HFF-Myc (cell line): ENCODE data around the gene DDX24.
A peak's percentile ranks its signal among the peaks of the same experiment; 100 is the strongest.

Experiments
- DNase-seq: peaks from one replicate; pipeline ENCODE4 v3.0.0-alpha.2; 2011; ENCODE audit warnings: low read depth; ENCODE audit errors: extremely low read depth
- H3K4me3 ChIP-seq: replicated peaks from 2 replicates; pipeline ENCODE4 v1.5.1; 2011; ENCODE audit warnings: low read depth, mild to moderate bottlenecking, control low read depth, low read length
- TF ChIP-seq, protein P1 (sequence below): IDR thresholded peaks from 2 replicates; pipeline ENCODE4 v1.5.1; 2012; ENCODE audit warnings: mild to moderate bottlenecking, low read depth, low read length, control low read depth; ENCODE audit errors: missing control alignments

Gene DDX24

DNA sequence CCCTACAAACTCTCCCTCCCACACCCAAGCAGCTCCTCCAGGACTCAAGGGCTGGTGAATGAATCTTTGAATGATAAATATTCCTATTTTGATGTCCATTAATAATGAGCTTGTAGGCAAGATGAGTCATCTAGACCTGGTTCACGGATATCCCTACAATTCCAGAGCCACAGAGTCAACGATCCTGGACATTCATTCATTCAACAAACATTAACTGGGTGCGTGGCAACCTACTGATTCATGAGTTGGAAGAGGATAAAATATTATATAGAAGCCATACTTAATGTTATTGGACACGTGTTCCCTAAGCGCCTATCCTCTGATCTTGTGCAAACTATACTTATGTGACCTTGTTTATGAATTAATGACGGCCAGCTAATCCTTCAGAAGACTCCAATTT, 55.3 kb downstream of the DDX24 start:
- peak overlapping the region; percentile 49; the same call in 1 of the 2 replicates for H3K4me3 ChIP-seq
- TF ChIP-seq, protein P1, sequence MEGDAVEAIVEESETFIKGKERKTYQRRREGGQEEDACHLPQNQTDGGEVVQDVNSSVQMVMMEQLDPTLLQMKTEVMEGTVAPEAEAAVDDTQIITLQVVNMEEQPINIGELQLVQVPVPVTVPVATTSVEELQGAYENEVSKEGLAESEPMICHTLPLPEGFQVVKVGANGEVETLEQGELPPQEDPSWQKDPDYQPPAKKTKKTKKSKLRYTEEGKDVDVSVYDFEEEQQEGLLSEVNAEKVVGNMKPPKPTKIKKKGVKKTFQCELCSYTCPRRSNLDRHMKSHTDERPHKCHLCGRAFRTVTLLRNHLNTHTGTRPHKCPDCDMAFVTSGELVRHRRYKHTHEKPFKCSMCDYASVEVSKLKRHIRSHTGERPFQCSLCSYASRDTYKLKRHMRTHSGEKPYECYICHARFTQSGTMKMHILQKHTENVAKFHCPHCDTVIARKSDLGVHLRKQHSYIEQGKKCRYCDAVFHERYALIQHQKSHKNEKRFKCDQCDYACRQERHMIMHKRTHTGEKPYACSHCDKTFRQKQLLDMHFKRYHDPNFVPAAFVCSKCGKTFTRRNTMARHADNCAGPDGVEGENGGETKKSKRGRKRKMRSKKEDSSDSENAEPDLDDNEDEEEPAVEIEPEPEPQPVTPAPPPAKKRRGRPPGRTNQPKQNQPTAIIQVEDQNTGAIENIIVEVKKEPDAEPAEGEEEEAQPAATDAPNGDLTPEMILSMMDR, result no peak
- no peak for DNase-seq

DNA sequence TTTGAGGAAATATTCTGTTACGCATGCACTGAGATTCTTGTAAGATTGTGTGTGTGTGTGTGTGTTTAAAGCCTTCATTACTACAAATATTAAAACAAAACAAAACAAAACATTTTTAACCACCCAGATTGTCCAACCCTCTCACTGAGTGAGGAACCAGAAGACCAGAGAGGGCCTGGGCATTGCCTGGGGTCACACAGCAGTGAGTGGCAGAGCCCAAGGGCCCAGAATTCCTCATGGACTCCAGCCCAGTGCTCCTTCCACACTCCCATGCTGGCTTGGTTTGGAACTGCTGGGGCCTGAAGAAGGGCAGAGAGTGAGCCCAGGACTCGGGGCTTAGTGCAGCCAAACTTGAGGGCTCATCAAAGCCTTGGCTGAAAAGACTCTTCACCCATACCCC, 56.5 kb downstream of the DDX24 start:
- no peak overlapping the region for H3K4me3 ChIP-seq
- no peak for DNase-seq
- TF ChIP-seq, protein P1, result no peak

DNA sequence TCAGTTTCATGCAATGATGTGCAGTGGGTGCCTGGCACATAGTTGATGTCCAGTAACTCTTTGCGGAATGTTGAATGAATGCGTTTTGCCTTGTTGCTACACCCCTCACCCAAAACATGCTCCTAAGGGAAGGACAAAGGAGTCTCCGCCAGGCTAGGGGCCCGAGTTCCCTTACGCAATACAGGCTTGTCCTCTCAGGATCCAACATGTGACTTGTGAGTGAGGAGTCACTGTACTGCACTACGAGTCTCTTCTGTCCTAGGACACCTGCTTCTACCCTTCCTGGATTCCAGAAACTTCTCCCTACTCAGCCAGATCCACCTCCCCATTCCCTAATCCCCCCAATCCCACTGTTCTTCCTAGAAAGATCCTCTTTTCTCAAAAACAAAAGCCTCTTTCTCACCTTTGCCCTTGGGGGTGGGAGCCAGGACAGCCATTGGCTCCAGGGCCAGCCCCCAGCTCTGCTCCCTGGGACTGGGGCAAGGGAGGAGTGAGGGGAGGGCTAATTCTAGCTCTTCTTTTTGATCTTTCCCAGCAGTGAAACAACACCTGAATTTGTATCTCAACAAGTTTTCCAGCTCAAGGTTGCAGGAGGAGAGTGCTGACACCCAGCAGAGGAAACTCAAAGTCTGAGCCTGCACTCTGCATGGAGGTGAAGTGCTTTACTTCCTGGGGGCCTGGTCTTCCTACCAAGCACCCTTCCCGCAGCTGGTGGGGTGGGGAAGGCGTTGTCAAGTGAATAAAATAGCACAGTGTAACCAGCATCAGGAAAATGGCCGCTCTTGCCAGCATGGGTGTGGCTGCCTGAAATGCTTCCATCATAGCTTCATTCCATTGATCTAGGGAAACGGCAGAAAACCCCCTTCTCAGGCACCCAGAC, 58.2 kb downstream of the DDX24 start:
- TF ChIP-seq, protein P1, result no peak
- no peak for DNase-seq
- H3K4me3 ChIP-seq, result no peak overlapping the region

DNA sequence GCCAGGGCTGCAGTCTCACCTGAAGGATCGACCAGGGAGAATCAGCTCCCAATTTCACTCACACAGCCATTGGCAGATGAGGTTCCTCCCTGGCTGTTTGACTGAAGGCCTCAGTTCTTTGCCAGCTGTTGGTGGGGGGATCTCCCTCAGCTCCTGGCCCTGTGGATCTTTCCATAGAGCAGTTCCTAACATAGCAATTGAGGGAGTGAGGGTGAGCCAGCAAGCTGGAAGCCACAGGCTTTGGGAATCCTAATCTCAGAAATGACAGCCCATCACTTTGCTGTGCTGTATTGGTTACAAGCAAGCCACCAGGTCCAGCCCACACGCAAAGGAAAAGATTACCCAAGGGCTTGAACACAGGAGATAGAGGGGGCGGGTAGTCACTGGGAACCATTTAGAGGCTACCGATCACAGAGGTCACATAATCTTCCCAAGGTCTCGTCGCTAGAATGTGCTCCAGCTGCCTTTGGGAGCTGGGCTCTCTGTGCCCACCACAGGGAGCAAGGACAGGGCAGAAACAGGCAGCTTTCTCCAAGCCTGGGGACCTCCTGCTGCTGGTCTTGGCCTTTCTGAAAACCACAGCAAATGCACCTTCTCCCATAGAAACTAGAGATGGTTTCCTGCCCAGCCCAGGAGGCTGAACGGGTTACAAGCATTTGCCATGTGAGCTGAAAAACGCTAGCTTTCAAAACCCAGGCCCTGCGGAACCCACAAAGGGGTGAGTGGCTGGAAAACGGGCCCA, 59.4 kb downstream of the DDX24 start:
- no peak overlapping the region for H3K4me3 ChIP-seq
- TF ChIP-seq, protein P1, result no peak
- no peak for DNase-seq

DNA sequence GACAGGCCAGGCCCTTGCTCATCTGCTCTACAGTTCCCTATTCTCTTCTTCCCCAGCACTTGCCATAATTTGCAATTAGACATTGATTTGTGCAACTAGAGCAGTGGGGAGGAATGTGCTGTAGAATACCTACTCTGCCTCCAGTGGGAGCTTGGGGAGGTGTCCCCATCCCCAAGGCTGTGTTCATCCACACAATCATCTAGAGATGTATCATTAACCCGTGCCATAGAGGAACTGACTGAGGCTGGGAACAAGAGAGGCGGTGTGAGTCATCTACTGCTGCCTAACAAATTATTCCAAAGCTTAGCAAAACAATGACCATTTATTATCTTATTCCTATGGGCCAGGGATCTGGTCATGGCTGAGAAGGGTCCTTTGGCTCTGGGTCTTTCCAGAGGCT, 60.0 kb downstream of the DDX24 start:
- no peak overlapping the region for H3K4me3 ChIP-seq
- DNase-seq, result no peak
- TF ChIP-seq, protein P1, result no peak

DNA sequence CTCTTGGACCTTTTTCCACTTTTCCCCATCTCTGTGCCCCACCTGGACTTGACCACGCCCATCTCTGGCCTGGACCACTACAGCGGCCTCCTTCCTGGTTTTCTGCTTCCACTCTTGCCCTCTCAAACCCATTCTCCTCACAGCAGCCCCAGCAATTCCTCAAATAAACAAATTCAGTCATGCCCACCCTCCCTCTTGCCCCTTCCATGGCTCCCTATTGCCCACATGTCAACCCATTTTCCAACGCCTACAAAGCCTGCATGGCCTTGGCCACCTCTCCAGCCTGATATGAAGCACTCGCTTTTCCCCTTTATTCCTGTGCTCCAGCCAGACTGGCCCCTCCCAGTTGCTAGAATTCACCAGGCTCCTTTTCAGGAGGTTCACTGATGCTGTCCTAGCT, 60.7 kb downstream of the DDX24 start:
- no peak overlapping the region for H3K4me3 ChIP-seq
- no peak for DNase-seq
- TF ChIP-seq, protein P1, result no peak
